ENCODE data around the gene ZNF608.

The ZNF608 gene

DNA sequence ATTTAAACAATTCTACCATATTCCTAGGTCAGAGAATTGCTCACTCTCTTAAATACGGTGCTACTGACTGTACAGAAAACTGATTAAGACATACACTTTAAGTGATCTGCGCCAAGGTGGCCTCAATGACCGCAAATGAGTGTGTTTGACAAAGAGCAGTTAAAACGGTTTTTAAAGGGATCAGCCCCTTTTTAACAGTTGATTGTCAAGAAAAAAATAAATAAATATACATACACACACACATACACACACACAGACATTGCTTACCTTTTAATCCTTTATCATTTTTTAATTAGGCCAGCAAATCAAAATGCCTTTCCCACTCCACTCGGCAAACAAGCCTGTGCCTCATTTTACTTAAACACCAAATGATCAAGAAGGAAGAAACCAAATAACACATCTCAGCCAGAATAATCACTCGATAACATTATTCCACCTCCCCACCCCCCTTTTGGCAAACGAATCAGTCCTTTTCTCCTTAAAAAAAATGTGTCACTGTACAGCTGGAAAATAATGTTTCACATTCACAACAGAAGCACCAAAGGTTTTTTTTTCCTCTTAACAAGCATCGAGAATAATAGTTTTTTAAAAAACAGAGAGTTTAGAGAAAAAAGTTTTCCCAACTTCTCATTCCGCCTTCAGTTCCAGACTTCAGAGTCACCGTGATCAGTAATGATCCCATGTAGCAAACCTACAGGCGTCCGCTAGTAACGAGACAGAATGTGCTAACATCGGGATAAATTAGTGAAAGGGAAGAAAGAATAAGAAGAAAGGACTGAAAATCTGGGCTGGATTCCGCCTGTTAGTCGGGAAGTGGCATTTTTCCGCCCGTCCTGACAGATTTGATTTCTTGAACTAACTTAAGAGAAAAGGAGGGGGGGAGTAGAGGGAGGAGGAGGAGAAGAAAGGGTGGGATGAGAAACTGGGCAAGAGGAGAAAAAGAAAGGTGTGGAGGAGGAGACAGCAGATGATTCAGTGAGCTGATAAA is at the start of gene ZNF608:
Gene ZNF608 (minus strand): TSS at position 712 of the 988 bp plus-strand sequence. CDS start 1,650 bp downstream, outside the sequence.
- Mint-ChIP-seq H3K4me1 (peaks cover 39% of the 10 kb centered on the region), H3K9me3 (no peaks in the 10 kb centered on the region), H3K4me3 (no peak within 1 kb of the TSS), H3K27ac (no peak within 1 kb of the TSS), H3K27me3 (no peaks in the 10 kb centered on the region), H3K36me3 (no peaks in the 10 kb centered on the region)
- no peak for ATAC-seq

GRCh38 chr5:124795829-124796228 is 49.4 kb upstream of the ZNF608 start:
- Mint-ChIP-seq H3K27ac (no peak overlapping the region), H3K36me3 (no peaks in the 10 kb centered on the region), H3K4me3 (no peak overlapping the region), H3K27me3 (no peaks in the 10 kb centered on the region), H3K9me3 (no peaks in the 10 kb centered on the region), H3K4me1 (peaks cover 13% of the 10 kb centered on the region)
- ATAC-seq = peak; percentile 43

GRCh38 chr5:124790895-124791732 is 44.7 kb upstream of the ZNF608 start:
- Mint-ChIP-seq H3K9me3 (no peaks in the 10 kb centered on the region), H3K4me3 (no peak overlapping the region), H3K27ac (peak overlapping the region; percentile 5), H3K27me3 (no peaks in the 10 kb centered on the region), H3K4me1 (peaks cover 13% of the 10 kb centered on the region), H3K36me3 (no peaks in the 10 kb centered on the region)
- no peak for ATAC-seq

- no peaks in the 10 kb centered on the region for H3K36me3 Mint-ChIP-seq
- H3K4me3 Mint-ChIP-seq = no peak overlapping the region
- peaks cover 7% of the 10 kb centered on the region for H3K4me1 Mint-ChIP-seq
- no peak for ATAC-seq
- H3K9me3 Mint-ChIP-seq = no peaks in the 10 kb centered on the region
- H3K27me3 Mint-ChIP-seq = no peaks in the 10 kb centered on the region
- H3K27ac Mint-ChIP-seq = peak overlapping the region; percentile 5
These were observed 44.0 kb upstream of the ZNF608 start for GRCh38 chr5:124790301-124790894.

- Mint-ChIP-seq H3K36me3 (no peaks in the 10 kb centered on the region), H3K9me3 (no peaks in the 10 kb centered on the region), H3K4me3 (no peak overlapping the region), H3K27ac (peak overlapping the region; percentile 37), H3K27me3 (no peaks in the 10 kb centered on the region), H3K4me1 (no peaks in the 10 kb centered on the region)
- ATAC-seq = no peak
These were observed 42.7 kb upstream of the ZNF608 start for GRCh38 chr5:124789104-124789605.

- H3K4me3 Mint-ChIP-seq = no peak overlapping the region
- peak overlapping the region; percentile 80 for H3K27ac Mint-ChIP-seq
- peaks cover 2% of the 10 kb centered on the region for H3K9me3 Mint-ChIP-seq
- no peaks in the 10 kb centered on the region for H3K4me1 Mint-ChIP-seq
- no peaks in the 10 kb centered on the region for H3K27me3 Mint-ChIP-seq
- no peak for ATAC-seq
- no peaks in the 10 kb centered on the region for H3K36me3 Mint-ChIP-seq
These were observed 37.4 kb upstream of the ZNF608 start for GRCh38 chr5:124783794-124784193.

GRCh38 chr5:124783285-124783684 is 36.8 kb upstream of the ZNF608 start:
- H3K4me3 Mint-ChIP-seq = no peak overlapping the region
- peaks cover 2% of the 10 kb centered on the region for H3K9me3 Mint-ChIP-seq
- no peaks in the 10 kb centered on the region for H3K4me1 Mint-ChIP-seq
- no peaks in the 10 kb centered on the region for H3K36me3 Mint-ChIP-seq
- peak overlapping the region; percentile 80 for H3K27ac Mint-ChIP-seq
- H3K27me3 Mint-ChIP-seq = no peaks in the 10 kb centered on the region
- ATAC-seq = peak; percentile 96

DNA sequence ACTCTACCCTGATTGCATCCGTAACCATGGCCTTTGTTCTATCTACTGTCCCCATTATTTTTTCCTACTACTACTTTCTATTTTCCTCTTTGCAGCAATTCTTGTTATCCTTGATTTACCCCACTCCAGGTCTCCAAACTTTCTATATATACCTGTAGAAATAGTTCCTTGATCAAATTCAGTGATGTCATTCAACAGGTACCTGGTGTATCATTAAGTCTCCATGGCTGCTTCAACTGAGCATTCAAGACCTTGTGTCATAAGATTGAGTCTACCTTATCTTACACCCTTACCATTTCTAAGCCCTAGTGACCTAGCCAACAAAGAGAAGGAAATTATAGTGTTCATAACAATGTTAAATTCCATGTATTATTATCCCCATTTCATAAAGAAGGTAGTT is 35.8 kb upstream of the ZNF608 start:
- Mint-ChIP-seq H3K9me3 (peaks cover 2% of the 10 kb centered on the region), H3K27me3 (no peaks in the 10 kb centered on the region), H3K4me3 (no peak overlapping the region), H3K4me1 (no peaks in the 10 kb centered on the region), H3K36me3 (no peaks in the 10 kb centered on the region), H3K27ac (no peak overlapping the region)
- no peak for ATAC-seq

DNA sequence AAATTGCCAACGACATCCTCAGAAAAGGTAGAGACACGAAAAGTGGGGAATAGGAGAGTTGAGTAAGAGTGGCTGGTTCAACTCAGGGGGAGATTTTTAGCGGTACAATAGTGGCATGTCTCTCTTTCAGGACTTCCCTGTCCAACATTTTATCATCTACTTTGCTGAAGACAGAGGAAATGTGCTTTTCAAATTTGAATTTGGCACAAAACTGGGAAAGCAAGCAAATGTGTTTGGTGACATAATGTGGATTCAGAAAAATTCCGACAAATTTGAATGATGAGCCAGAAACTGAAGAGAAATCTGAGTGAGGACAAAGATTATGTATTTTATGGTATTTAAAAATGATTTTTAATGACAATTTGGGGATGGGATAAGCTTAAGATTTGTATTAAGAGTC is 33.6 kb upstream of the ZNF608 start:
- Mint-ChIP-seq H3K27ac (no peak overlapping the region), H3K4me1 (no peaks in the 10 kb centered on the region), H3K27me3 (no peaks in the 10 kb centered on the region), H3K36me3 (no peaks in the 10 kb centered on the region), H3K9me3 (peaks cover 2% of the 10 kb centered on the region), H3K4me3 (no peak overlapping the region)
- ATAC-seq = no peak

GRCh38 chr5:124773315-124774311 is 27.2 kb upstream of the ZNF608 start:
- Mint-ChIP-seq H3K36me3 (no peaks in the 10 kb centered on the region), H3K9me3 (no peaks in the 10 kb centered on the region), H3K27ac (peak overlapping the region; percentile 36), H3K4me1 (peaks cover 6% of the 10 kb centered on the region), H3K4me3 (no peak overlapping the region), H3K27me3 (no peaks in the 10 kb centered on the region)
- ATAC-seq = no peak

- peaks cover 6% of the 10 kb centered on the region for H3K4me1 Mint-ChIP-seq
- H3K27ac Mint-ChIP-seq = peak overlapping the region; percentile 36
- H3K4me3 Mint-ChIP-seq = no peak overlapping the region
- H3K27me3 Mint-ChIP-seq = no peaks in the 10 kb centered on the region
- H3K9me3 Mint-ChIP-seq = no peaks in the 10 kb centered on the region
- no peaks in the 10 kb centered on the region for H3K36me3 Mint-ChIP-seq
- ATAC-seq = no peak
These were observed 26.2 kb upstream of the ZNF608 start for GRCh38 chr5:124772457-124773200.

DNA sequence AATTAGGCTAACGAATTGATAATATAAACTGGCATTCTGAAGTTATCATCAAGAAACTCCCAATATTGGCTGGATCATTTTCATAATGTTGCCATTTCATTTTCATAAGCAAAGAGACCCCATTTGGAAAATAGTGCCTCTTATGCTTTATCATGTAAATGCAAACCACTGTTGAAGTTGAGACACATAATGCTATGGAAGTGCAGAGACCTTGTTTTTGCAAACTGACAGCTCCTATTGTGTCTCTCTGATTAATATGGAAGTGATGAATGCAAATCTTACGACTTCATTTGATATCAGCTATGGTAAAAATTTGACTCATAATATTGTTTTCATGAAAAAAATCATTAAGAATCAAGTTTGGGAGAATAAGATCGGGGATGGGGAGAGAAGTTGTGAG is 25.3 kb upstream of the ZNF608 start:
- Mint-ChIP-seq H3K36me3 (no peaks in the 10 kb centered on the region), H3K9me3 (no peaks in the 10 kb centered on the region), H3K4me3 (no peak overlapping the region), H3K27me3 (no peaks in the 10 kb centered on the region), H3K4me1 (peaks cover 6% of the 10 kb centered on the region), H3K27ac (peak overlapping the region; percentile 11)
- no peak for ATAC-seq

DNA sequence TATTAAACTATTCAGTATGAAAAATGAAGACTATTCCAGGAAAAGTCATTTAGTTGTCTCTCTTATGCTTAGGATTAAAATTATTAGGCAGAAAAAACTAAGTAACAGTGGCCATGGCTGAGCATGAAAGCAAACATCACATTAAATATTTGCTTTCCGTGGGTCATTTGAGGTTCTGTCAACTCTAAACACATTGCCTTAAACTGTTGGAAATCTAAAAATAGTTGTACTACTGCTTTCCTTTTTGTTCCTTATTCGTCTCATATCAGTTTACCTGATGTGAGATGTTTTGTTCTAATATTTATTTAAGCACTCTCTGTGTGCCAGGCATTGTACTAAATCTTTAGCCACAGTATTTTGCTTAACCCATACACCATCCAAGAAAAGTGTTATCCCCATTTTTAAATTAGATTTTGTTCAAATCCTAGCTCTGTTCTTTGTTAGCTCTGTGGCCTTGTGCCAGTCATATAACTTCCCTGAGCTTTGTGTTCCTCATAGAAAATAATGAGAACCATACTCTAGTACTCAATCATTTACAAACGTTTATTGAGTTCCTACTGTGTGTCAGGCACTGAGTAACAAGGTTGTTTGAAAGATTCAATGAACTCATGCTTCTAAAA is 18.7 kb upstream of the ZNF608 start:
- no peak overlapping the region for H3K27ac Mint-ChIP-seq
- H3K9me3 Mint-ChIP-seq = no peaks in the 10 kb centered on the region
- no peaks in the 10 kb centered on the region for H3K27me3 Mint-ChIP-seq
- no peak overlapping the region for H3K4me3 Mint-ChIP-seq
- no peaks in the 10 kb centered on the region for H3K36me3 Mint-ChIP-seq
- H3K4me1 Mint-ChIP-seq = no peaks in the 10 kb centered on the region
- ATAC-seq = no peak

Data from stimulated activated memory B cell treated with anti-CD40 and anti-IgM and Interleukin-4, amounts not matched to agents 10 μg/mL and 1 μg/mL and 100 μg/mL, for 72 hours (primary cell).